SH-SY5Y (cell line): ENCODE data around the gene SH3BP2.

Source experiments
- GATA2 ChIP-seq: IDR thresholded peaks from 2 replicates; pipeline ENCODE4 v1.6.1; 2011; ENCODE audit warnings: mild to moderate bottlenecking, low read depth, low read length
- GATA3 ChIP-seq: IDR thresholded peaks from 2 replicates; pipeline ENCODE4 v1.6.1; 2011; ENCODE audit warnings: low read depth, mild to moderate bottlenecking, low read length, moderate library complexity

- TF ChIP-seq GATA3 (no peak), GATA2 (no peak)
Observed at GRCh38 chr4:2861631-2862436, 68.9 kb downstream of the SH3BP2 start.
